ENCODE results near the gene FAM131C. TPM values are rescaled to one million over a fixed set of nuclear protein-coding genes. Genes with fewer than 3 reads are reported as not detected.

FAM131C gene, protein sequence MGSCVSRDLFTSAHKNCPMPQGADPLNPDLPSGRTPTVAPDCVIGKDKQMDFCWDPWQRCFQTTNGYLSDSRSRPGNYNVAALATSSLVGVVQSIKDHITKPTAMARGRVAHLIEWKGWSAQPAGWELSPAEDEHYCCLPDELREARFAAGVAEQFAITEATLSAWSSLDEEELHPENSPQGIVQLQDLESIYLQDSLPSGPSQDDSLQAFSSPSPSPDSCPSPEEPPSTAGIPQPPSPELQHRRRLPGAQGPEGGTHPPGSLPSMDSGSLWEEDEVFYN
- total RNA-seq: not detected in 2 replicates

DNA sequence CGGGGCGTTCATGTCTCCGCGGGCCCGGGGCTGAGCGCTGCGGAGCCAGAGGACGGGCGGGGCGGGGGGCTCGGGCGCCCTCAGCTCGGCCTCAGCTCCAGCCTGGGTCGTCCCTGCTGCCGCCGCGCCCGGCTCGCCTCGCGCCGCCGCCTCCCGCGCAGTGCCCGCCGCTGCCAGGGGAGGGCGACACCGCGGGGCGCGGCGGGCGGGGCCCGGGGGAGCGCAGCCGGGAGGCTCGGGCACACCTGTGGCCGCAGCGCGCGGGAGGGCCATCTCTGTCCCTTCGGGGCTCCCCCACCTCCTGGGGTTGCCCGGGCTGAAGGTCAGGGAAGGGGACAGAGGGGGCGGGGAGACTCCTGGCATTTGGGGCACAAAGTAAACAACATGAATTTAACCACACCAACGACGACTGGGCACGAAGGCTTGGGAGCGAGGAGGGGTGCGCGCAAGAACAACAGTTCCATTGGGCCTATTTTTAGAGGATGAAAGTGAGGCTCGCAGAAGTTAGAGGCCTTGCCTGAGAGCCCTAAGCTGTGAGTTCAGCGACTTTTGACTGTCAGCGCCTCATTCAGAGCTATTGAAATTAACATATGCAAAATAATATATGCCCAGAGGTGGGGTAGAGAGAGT is at the start of gene FAM131C:
Gene FAM131C (minus strand): TSS at position 162 of the 630 bp plus-strand sequence. CDS start 209 bp downstream, outside the sequence.

DNA sequence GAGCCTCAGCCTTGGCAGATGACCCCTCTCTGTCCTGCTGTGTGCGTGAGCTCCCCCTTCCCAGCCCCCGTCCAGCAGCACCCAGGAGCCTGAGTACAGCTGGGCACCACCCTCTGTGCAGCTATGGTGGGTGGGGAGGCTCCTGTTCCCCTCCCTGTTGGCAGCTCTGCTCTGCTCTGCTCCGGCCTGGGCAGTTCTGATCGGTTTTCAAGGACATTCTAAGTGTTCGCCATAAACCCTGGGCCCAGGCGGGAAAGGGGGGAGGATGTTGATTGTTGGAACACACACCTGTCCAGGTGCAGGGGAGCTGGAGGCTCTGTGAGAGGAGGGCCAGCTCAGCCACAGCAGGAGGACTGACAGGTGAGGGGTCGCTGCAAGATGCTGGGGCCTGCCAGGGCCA is 29.9 kb downstream of the FAM131C start, which contains the start of gene CLCNKB:
Gene CLCNKB (plus strand): TSS at position 262 of the 400 bp plus-strand sequence. CDS start 711 bp downstream, outside the sequence.

DNA sequence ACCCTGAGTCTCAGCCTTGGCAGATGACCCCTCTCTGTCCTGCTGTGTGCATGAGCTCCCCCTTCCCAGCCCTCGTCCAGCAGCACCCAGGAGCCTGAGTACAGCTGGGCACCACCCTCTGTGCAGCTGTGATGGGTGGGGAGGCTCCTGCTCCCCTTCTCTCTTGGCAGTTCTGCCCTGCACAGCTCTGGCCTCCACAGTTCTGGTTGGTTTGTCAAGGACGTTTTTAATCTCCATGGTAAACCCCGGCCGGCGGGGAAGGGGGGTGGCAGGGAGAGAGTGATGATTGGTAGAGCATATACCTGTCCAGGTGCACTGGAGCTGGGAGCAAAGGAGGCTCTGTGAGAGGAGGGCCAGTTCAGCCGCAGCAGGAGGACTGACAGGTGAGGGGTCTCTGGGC is 51.8 kb downstream of the FAM131C start, which contains the start of gene CLCNKA:
Gene CLCNKA (plus strand): TSS at position 356 of the 400 bp plus-strand sequence. CDS start 584 bp downstream, outside the sequence.

DNA sequence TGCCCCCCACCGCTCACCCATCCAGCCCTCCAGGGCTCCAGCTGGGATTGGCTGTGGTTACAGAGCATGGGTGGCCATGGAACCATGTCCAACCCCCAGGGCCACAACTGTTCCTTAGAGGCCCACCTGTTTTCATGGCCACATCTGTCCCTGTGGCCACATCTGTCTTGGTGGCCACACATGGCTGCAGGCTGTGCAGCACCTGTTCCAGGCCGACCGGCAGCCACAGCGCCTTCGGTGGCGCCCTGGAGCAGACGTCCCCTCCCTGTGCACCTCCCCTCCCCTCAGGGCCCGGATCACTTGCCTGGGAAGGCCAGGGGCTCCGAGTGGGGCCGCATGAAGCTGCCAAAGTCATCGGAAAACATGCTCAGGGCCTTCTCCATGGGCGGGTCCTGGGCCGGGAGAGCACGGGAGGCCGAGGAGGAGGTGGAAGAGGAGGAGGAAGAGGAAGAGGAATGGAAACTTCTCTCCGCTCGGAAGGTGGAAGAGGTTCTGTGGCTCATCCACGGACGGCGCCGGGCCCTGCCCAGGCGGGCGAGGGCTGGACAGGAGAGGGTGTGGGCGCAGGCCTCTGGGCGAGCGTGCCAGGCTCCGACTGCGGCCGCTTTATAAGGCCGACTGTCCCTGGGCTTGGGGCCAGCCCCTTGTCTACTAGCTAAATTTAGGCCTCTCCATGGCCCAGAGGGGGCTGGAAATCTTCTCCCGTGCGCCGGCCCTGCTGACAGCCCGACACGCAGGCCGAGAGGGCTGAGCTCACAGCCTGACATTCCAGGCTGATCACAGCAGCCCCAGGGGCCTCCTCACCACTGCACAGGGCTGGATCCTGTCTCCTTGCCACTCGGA is 55.8 kb downstream of the FAM131C start, which contains the start of gene HSPB7:
Gene HSPB7 (minus strand): TSS at position 583 of the 843 bp plus-strand sequence. CDS start 80 bp downstream, at position 503.

Other genes starting within 250 kb of the FAM131C start
- 2.9 and 9.2 TPM in 2 replicates for gene SPEN, start 225.9 kb downstream of the FAM131C start, total RNA-seq
- gene ZBTB17, start 97.5 kb downstream of the FAM131C start, total RNA-seq: 15.8 and 20.8 TPM in 2 replicates
- not detected in 2 replicates for gene SRARP, start 69.4 kb downstream of the FAM131C start, total RNA-seq
- gene HSPB7, start 55.6 kb downstream of the FAM131C start, total RNA-seq: 0.35 and 0.58 TPM in 2 replicates
- gene CLCNKA, start 51.6 kb downstream of the FAM131C start, total RNA-seq: not detected in 2 replicates
- 1.6 TPM in 1 of 2 replicates, not detected in the other for gene CLCNKB, start 29.9 kb downstream of the FAM131C start, total RNA-seq
- gene EPHA2, start 82.4 kb upstream of the FAM131C start, total RNA-seq: 62.7 and 69.8 TPM in 2 replicates
- gene ARHGEF19, start 139.0 kb upstream of the FAM131C start, total RNA-seq: 7.8 and 14.7 TPM in 2 replicates
- 6.9 and 17.0 TPM in 2 replicates for gene CPLANE2, start 163.5 kb upstream of the FAM131C start, total RNA-seq